HG03565 (cell line): ENCODE results near the gene GABBR2.
"Not testable (repeated sequence)": the region's sequence is repeated elsewhere in the genome, so short reads cannot be mapped to it uniquely, and the experiment has no call there.

Source experiments
- ATAC-seq: cut with Tn5 transposase; IDR thresholded peaks from one replicate; pipeline ENCODE4 v1.9.1; 2021; ENCODE audit warnings: mild to moderate bottlenecking, moderate library complexity; ENCODE audit not compliant: unreplicated experiment

The GABBR2 gene

DNA sequence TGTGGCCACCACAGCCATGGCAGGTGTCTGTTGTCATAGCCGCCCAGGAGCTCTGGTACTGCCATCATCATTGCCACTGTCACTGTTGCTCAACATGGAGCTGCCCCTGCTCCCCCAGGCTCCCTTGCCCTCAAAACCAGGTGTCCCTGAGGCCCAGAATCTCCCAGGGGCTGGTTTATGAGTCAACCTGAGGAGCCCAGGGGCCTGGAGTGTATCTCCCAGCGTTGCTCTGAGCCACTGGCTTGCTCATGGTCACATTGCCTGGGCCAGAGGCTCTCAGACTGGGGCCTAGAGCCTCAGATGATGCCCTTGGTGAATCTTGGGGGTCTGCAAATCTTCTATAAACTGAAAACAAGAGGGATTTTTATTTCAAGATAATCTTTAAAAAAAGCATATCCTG lies 428.6 kb downstream of the GABBR2 start:
- ATAC-seq: no peak

DNA sequence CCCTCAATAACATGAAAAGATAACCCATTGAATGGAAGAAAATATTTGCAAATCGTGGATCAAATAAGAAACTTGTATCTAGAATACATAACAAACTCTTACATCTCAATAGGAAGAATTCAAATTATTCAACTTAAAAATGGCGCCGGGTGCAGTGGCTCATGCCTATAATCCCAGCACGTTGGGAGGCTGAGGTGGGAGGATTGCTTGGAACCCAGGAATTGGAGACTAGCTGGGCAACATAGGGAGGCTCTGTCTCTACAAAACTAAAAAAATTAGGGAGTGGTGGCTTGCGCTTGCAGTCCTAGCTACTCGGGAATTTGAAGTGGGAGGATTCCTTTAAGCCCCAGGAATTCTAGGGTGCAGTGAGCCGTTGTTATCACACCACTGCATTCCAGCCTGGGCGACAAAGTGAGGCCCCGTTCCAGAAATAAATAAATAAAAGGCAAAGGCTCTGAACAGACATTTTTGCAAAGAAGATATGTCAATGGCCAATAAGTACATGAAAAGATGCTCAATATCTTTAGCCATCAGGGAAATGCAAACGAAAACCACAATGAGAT lies 431.7 kb downstream of the GABBR2 start:
- ATAC-seq: no peak

DNA sequence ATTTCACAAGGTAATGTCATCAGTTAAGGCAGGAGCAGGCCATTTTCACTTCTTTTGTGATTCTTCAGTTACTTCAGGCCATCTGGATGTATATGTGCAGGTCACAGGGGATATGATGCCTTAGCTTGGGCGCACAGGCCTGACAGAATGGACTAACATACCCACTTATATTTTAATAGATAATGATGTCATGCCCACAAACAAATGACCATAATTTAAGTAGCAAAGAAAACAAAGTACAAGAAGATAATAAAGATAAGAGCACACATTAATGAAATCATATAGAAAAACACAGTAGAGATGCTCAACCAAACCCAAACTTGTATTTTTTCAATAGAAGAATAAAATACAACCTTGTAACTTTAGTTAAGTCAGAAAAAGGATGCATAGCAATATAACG lies 433.6 kb downstream of the GABBR2 start:
- ATAC-seq: no peak

DNA sequence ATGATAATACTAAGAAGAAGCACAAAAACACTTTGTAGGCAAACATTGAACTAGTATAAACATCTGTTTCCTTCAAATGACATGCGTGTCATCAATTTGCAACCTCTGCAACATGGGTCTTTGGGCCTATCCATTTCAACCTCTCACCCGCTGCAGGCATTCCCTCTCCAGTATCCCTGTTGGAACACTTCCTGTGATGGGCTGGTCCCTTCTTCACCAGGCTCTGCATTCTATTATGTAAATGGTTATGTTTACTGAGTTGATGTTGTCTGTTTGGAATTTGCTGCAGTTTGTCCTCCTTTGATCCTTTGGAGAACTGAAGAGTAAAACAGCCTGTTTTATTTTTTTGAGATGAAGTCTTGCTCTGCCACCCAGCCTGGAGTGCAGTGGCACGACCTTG lies 436.7 kb downstream of the GABBR2 start:
- ATAC-seq: no peak

DNA sequence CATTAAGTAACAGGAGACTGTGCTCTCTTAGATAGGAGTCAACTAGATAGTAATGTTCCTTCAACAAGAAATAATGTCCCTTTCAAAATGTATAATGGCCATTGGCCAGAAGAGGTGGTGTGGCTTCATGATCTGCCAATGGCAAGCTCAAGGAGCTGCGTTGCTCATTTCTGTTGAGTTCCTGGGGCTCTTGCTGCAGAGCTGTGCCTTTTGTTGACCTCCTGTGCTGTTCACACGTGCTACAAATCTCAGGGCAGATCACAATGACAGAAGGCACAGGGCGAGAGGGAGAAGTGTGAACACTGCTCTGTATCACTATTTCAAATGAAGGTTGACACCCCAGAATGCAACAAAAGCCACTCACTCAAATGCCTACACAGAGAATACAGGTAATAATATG lies 437.3 kb downstream of the GABBR2 start:
- ATAC-seq: no peak

DNA sequence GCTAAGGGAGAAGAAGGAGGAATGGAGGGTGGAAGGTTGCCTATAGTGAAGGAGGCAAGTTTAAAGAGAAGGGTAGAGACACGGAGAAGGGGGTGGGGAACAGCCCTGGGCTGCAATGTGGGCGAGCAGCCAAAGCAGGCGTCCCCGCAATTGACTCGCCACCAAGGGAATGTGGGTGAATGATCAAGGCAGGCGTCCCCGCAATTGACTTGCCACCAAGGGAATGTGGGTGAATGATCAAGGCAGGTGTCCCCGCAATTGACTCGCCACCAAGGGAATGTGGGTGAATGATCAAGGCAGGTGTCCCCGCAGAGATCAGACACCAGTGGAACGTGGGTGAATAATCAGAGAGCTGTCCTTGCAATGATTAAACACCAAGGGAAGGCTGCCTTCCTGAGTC lies 438.5 kb downstream of the GABBR2 start:
- ATAC-seq: not testable (repeated sequence)

DNA sequence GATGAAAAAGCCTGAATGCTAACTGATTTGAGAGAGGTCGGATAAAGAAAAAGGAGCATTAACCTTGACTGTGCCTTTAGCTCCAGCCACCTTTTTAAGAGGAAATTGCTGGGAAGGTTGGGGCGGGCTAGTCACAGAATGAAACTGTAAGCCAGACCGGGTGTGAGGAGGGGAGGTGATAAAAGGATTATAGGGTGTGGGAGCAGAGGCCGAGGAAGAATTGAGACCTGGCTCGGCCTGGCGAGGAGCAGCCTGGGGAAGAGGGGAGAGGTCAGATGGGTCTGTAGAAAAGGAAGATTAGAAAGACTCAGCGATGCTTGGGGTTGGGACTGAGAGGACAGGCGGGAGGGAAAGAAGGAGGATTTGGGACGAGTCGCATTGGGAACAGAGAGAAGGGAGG lies 439.1 kb downstream of the GABBR2 start:
- ATAC-seq: not testable (repeated sequence)

DNA sequence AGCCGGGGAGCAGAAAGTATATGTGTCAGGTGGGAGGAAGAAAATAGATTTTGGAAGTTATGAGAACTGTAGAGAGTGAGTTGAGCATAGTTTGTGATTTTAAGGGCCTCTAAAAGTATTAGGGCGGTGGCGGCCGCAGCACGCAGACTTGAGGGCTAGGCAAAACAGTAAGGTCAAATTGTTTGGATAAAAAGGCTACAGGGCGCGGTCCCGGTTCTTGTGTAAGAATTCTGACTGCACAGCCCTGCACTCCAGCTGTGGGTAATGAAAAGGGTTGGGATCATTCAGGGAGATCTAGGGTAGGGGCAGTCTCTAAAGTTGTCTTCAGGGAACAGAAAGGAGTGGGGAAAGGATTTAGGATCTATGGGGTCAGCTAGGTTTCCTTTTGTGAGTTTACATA lies 441.2 kb downstream of the GABBR2 start:
- not testable (repeated sequence) for ATAC-seq

DNA sequence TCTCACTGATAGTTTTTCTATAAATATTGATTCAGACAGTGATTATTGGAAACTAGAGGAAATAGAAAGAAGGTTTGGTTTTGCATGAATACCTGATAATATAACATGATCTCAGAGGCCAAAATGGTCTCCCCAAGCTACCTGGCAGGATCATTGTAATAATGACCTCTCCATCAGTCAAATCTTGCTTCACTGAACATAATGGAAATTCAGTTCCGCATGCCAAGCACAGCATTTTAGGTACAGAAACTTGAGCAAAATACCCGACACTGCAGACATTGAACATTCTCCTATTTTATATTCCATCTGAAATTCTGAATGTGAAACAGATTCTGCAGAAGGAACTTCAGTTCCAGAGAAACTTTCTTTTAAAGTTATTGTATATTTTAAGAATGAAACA lies 444.2 kb downstream of the GABBR2 start:
- no peak for ATAC-seq

DNA sequence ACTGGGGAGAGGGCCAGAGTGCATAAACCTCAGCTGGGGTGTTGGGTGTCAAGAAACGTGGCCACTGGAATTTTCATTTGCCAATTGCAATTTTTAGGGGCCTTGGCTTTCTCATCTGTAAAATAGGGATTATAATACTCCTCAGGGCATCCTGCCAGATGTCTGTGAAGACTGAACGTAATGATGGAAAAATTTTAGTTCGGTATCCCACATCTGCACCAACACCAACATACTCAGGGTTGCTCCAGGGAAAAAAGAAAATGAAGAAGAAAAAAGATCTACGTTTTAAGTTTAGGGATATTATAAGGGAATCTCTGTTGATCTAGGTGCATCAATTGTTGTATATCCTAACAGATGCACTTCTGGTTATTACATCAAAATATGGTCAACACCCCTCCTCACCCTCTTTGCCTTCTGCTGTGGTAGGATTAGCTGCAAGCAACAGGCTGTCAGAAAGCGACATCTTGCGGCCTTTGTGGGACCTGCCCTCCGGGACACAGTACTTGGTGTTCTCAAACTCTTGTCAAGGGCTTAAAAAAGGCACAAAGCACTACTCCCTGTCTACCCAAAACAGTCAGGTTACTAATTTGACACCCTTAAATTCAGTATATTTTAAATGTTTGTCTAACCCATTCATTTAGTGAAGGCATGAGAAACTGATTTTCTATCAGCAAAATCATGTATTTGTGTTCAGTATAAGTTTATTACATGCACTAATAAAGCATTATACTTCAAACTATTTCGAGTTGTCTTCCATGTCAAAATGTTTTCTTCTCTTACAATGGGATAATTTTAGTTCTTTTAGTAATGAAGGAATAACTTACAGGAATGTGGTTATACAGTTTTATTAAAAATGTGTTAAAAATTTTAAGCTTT lies 445.0 kb downstream of the GABBR2 start:
- ATAC-seq: peak; percentile 67

DNA sequence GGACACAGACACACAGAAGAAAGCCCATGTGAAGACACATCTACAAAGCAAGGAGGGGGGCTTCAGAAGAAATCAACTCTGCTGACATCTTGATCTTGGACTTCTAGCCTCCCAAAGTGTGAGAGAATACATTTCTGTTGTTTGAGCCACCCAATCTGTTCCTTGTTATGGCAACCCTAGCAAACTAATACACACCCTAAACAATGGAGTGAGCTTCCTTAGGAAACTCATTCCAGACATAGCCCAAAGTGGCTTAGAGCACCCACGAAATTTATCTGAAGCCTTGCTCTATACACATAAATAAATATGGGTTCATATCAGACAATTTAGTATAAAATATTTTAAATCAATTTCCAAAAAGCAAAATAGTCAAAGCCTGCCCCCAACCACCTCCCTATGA lies 445.7 kb downstream of the GABBR2 start:
- ATAC-seq: no peak

DNA sequence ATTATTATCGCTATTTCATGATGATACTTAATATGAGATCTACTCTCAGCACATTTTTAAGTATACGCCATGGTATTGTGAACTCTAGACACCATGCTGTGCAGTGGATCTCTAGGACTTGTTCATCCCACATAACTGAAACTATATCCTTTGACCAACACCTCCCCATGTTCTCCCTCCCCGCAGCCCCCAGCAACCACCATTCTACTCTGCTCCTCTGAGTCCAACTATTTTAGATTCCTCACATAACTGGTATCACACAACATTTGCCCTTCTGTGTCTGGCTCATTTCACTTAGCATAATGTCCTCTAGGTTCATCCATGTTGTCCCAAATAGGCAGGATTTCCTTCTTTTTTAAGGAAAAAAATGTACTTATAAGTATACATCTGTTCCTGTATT lies 446.7 kb downstream of the GABBR2 start:
- ATAC-seq: no peak

DNA sequence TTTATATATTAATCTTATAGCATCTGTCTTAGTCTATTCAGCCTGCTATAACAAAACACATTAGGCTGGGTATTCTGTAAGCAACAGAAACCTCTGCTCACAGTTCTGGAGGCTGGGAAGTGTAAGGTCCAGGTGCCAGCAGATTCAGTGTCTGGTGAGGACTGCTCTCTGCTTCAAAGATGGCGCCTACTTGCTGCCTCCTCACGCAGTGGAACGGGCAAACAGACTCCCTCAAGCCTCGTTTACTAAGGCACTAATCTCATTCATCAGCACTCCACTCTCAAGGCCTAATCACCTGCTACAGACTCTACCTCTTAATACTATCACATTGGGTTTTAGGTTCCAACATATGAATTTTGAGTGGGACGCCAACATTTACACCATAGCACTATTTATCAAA lies 448.1 kb downstream of the GABBR2 start:
- no peak for ATAC-seq

DNA sequence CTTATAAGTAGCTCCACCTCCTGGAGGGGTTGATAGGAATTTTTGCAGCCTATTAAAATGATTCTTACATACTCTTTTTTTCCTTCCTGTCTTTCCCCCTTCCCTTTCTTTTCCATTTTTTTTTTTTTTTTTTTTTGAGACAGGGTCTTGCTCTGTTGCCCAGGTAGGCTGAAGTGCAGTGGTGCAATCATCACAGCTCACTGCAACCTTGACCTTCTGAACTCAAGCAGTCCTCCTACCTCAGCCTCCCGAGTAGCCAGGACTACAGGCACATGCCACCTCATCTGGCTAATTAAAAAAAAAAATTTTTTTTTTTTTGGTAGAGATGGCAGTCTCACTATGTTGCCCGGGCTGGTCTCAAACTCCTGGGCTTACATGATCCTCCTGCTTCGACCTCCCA lies 448.9 kb downstream of the GABBR2 start:
- ATAC-seq: no peak

DNA sequence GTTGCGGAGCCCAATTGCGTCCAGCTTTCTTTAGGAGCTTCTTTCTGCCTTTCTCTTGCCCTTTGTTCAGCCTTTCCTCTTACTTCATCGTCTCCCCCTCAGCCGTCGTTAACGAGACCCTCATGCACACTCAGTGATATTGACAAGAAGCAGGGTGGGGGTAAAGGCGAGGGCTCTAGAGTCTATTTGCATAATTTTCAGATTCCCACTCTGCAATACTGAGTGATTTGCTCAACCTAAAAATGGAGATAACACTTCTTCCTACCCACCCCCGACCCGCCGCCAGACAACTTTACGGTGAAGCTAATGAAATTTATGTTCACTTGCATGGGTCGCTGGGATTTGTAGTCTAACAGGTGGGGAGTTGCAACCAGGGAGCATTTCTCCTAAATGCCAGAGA lies 452.0 kb downstream of the GABBR2 start:
- no peak for ATAC-seq

DNA sequence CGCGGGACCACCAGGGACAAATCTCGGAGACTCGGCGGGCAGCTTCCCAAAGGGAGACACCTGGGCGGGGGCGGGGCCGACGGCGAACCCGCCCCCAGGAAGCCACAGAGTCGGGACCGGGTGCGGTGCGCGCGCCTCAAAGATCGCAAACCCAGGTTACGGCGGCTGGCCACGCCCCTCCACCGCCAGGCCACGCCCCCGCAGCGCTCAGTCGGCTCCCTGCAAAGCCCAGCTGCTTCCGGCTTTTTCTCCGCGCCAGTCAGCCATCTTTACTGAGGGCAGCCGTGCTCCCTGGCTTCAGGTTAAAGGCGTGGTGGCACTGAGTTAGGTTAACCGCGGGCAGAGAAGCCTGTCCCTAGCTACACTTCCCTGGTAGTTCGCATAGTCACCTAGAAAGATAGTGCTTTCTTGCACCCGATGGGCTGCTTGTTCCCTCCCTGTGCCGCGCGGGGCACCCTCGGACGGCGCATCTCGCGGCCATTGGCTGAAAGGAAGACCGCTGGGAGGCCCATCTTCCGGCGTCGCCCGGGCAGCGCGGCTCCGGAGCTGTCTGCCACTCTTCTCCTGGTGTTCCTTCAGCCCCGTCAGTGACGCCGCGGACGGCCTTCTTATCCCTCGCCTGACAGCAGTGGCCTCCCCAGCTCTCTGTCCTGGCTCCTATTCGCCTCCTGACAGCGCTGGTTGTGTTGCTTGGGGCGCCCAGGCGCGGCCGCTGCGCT lies 453.0 kb downstream of the GABBR2 start, which contains the start of gene TBC1D2:
TBC1D2 (minus strand) TSS at position 72 of the 719 bp plus-strand sequence. CDS start 108 bp downstream, outside the sequence.
- ATAC-seq: peak; percentile 82

DNA sequence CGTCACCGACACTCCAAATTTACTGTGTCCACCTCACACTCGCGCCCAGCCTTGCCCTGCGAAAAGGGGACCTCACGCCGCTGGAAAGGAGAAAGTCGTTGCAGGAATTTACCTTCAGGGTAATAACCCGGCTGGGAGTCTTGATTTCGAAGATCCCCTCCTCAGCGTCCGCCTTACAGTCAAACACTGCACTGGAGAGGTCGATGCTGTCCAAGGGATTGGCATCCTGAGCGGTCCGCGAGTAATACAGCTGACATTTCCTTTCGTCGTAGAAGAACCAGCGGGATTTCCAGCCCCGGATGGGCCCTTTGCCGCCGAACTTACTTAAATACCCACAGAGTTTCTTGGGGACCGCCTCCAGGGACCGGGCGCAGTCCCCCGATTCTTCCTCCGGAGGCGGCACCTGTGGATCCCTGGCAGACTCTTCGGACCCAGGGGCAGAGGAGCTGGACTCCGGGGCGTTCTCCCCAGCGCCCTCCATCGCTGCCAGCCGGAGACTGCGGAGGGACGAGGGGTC lies 453.6 kb downstream of the GABBR2 start:
- ATAC-seq: no peak

DNA sequence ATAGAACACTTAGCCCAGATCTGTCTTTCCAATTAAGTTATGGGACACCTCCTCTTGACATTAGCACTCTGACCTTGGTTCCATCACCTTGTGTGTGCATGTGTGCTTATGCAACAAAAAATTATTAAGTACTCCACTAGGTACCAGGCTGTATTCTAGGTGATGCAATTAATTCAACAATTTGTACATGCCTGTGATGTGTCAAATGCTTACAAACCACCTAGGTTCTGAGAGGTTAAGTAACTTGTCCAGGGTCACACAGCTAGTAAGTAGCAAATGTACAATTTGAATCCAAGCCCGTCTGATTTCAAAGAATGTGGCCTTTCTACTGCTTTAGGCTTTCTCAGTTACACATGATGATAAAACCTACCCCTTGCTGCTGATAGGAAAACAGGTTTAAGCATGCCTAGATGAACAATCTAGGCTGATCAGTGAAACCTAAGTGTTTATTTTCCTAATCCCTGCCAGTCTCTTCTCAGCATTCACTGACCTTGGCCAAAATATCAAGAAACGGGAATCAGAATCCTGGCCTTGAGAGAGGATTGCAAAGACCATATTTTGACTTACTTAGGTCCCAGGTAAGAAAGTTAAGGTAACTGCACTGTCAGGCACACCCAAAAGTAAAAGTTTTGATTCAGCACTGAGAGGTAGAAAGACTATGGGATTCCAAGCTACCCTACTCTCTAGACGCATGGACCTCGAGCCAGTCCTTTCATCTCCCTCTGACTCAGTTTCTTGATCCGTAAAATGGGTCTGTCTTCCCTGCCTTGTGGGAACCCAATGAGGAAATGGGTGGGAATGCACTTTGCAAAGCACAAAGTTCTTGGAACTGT lies 454.3 kb downstream of the GABBR2 start:
- no peak for ATAC-seq

DNA sequence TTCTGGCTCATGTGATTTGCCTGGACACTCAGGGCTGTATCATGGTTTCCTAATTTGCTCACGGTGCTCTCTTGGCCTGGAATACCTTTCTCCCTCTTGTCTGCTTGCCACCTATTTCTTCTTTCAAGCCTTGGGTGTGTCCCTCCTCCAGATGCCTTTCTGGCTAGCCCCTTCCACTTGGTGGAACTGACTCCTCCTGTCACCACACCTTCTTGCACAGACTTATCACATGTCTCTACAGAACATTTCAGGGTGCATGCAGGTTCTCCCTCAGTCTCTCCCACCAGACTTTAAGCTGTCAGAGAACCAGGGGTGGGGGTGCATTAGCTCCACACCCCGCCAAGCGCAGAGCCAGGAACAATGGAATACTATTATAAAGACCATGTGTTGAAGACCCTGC lies 455.2 kb downstream of the GABBR2 start:
- ATAC-seq: no peak

DNA sequence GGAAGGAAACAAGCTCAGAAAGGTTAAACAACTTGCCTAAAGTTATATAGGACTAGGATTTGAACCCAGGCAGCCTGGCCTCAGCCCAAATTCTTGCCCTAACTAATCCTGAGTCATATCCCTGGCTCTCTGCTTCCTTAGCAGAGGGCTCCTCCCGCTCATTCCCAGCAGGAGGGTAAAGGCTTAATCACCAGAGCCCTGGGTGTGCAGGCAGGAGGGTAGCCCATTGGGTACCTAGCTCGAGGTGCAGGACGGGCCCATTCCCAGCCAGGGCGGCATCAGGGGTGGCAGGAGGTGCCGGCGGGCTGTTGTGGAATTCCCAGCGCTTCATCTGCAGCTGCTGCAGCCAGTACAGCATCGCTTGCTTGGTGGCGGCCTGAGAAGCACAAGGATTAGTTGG lies 457.2 kb downstream of the GABBR2 start:
- no peak for ATAC-seq

DNA sequence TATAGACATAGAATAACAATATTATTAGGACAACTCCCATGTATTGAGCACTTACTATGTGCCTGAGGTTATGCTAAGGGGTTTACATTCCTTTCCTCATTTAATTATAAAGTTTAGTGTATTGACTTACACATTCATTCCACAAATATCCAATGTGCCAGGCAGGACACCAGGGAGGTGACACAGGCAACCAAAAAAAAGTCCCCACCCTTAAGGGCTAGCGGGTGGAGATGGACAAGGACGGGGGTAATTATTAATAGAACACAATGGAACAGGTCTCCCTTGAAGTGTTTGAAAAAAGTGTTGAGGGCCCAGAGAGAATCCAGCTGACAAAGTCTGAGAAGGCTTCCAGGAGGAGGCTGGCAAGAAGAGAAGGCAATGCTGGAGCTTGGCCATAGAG lies 459.0 kb downstream of the GABBR2 start:
- no peak for ATAC-seq
